Right lobe of liver (tissue), 6 donors: ENCODE data around the gene UHRF2. TPM values are rescaled to one million over a fixed set of nuclear protein-coding genes. Genes with fewer than 3 reads are reported as not detected.

Experiments used
- ATAC-seq, 4 donors: fragments of 200-7000 bp; cut with Tn5 transposase; one replicate each; pipeline ENCODE4 v1.9.1; 2020; ENCODE audit warnings: mild to moderate bottlenecking in 4 of 4, moderate library complexity in 4 of 4
- DNase-seq, 3 donors: peaks; one replicate each; pipeline ENCODE4 v3.0.0-alpha.2; 2020
- H3K27ac ChIP-seq, 3 donors: fragments of 200-600 bp; one replicate each; pipeline ENCODE4 v1.8.0; 2022
- H3K27me3 ChIP-seq, 2 donors: fragments of 200-600 bp; one replicate each; pipeline ENCODE4 v1.8.0; 2022
- H3K36me3 ChIP-seq, 4 donors: fragments of 200-600 bp; sonication (generic) in 1 of 4; one replicate each; pipeline versions ENCODE4 v1.5.1 to v1.8.0; 2017 to 2022; ENCODE audit warnings: control low read depth in 1 of 4
- H3K4me1 ChIP-seq, 4 donors: fragments of 200-600 bp; sonication (generic) in 1 of 4; one replicate each; pipeline versions ENCODE4 v1.5.1 to v1.8.0; 2017 to 2022; ENCODE audit warnings: control low read depth in 1 of 4
- H3K4me3 ChIP-seq, 3 donors: fragments of 200-600 bp; one replicate each; pipeline ENCODE4 v1.8.0; 2022
- H3K9me3 ChIP-seq, 4 donors: fragments of 200-600 bp; sonication (generic) in 1 of 4; one replicate each; pipeline versions ENCODE4 v1.5.1 to v1.8.0; 2017 to 2022; ENCODE audit warnings: control low read depth in 1 of 4
- POLR2A ChIP-seq: fragments of 450-650 bp; IDR thresholded peaks from one replicate; pipeline ENCODE4 v1.6.1; 2017; ENCODE audit warnings: antibody characterized with exemption, mild to moderate bottlenecking
- WGBS: methylation state at CpG from one replicate; pipeline ENCODE4 v1.1.6; 2018; ENCODE audit warnings: low coverage, low lambda C conversion rate; ENCODE audit not compliant: insufficient coverage; ENCODE audit errors: missing lambda C conversion rate; 5-methylcytosine and 5-hydroxymethylcytosine counted together
- intact Hi-C, 2 donors: fragments of 100-400 bp; cut with DNase I; formaldehyde crosslinking; loops; one replicate each; pipeline versions ENCODE4 v1.11.2 to v1.14.1; 2022
- total RNA-seq, 6 experiments: library from RNA; depleted of rRNA in 2 of 6; stranded (reverse); fragments of >200 nt in 2 of 6; fragmentation: NEBNext Ultra II Directional in 3 of 6; extraction: Animal tissue kit (Norgen Biotek cat#: 25700) in 3 of 6; gene quantifications; one replicate each; pipeline versions ENCODE4 v1.1.0 to v1.2.4, GENCODE V29; 2016 to 2023
- TF ChIP-seq, protein P1 (sequence below), 4 donors: fragments of 200-600 bp in 3 of 4; fragments of 450-650 bp in 1 of 4; IDR thresholded peaks; one replicate each; pipeline versions ENCODE4 v1.5.1 to v1.8.0; 2016 to 2022; ENCODE audit warnings: antibody characterized with exemption in 4 of 4, mild to moderate bottlenecking in 2 of 4
- donor health status: DM: no; HTN: yes; CAD: no.
- donor health status: DM: no; HTN: no; CAD: no.
- donor health status: DM: no; HTN: no; CAD: no.
- donor health status: DM: no; HTN: yes; CAD: no.
- donor health status: DM: no; HTN: yes; CAD: no.

Gene UHRF2
- total RNA-seq, 6 experiments from 2014 or later: 12.6 to 18.8 (median 17.1) TPM

DNA sequence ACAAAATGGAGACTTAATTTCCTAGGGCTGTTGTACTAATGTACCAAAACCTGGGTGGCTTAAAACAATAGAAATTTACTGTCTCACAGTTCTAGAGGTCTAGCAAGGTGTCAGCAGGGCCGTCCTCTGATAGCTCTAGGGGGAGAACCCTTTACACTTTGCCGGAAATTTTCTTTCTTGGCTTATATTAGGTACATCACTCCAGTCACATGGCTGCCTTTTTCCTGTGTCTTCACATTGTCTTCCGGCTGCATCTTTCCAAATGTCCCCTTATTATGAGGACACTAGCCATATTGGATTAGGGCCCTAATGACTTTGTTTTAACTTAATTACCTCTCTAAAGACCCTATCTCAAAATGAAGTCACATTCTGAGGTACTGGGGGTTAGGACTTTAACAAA lies 5.8 kb downstream of the UHRF2 start:
- Histone ChIP-seq H3K36me3 (peaks cover 0 to 3% (median 0%) of the 10 kb centered on the region in 4 donors), H3K9me3 (no peaks in the 10 kb centered on the region), H3K27me3 (no peaks in the 10 kb centered on the region), H3K27ac (no peak overlapping the region), H3K4me3 (no peak overlapping the region), H3K4me1 (peaks cover 0 to 24% (median 6%) of the 10 kb centered on the region in 4 donors)
- DNase-seq (no peak), ATAC-seq (no peak)
- 61% methylated on average over 2 of the region's 3 CpGs for WGBS
- intact Hi-C loops: no loop called here
- TF ChIP-seq, protein P1, sequence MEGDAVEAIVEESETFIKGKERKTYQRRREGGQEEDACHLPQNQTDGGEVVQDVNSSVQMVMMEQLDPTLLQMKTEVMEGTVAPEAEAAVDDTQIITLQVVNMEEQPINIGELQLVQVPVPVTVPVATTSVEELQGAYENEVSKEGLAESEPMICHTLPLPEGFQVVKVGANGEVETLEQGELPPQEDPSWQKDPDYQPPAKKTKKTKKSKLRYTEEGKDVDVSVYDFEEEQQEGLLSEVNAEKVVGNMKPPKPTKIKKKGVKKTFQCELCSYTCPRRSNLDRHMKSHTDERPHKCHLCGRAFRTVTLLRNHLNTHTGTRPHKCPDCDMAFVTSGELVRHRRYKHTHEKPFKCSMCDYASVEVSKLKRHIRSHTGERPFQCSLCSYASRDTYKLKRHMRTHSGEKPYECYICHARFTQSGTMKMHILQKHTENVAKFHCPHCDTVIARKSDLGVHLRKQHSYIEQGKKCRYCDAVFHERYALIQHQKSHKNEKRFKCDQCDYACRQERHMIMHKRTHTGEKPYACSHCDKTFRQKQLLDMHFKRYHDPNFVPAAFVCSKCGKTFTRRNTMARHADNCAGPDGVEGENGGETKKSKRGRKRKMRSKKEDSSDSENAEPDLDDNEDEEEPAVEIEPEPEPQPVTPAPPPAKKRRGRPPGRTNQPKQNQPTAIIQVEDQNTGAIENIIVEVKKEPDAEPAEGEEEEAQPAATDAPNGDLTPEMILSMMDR (IDR thresholded peaks at IDR 0.05): no peak
- no peak for TF ChIP-seq POLR2A

DNA sequence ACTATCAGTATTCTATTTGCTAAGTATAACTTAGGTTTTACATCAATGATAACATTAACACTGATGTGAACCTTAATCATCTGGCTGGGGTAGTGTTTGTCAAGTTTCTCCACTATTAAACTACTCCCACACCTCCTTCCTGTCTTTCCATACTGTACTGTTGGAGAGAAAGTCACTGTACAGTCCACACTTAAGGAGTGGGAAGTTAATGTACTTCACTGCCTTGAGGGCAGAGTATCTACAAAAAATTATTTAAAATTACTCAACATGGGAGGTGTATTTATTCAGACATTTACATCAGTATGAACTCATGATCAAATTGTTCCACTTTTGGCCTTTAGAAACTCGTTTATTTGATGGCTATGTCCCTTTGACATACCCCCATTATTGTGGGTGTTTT lies 11.9 kb downstream of the UHRF2 start:
- Histone ChIP-seq H3K27ac (no peak overlapping the region), H3K9me3 (no peaks in the 10 kb centered on the region), H3K4me1 (peaks cover 0 to 14% (median 0%) of the 10 kb centered on the region in 4 donors), H3K36me3 (peaks cover 0 to 3% (median 0%) of the 10 kb centered on the region in 4 donors), H3K27me3 (no peaks in the 10 kb centered on the region), H3K4me3 (no peak overlapping the region)
- TF ChIP-seq POLR2A: no peak
- TF ChIP-seq, protein P1 (IDR thresholded peaks at IDR 0.05): no peak
- ATAC-seq (no peak), DNase-seq (no peak)
- intact Hi-C loops: no loop called here
- WGBS: 67% methylated on average over 1 of the region's 1 CpG

DNA sequence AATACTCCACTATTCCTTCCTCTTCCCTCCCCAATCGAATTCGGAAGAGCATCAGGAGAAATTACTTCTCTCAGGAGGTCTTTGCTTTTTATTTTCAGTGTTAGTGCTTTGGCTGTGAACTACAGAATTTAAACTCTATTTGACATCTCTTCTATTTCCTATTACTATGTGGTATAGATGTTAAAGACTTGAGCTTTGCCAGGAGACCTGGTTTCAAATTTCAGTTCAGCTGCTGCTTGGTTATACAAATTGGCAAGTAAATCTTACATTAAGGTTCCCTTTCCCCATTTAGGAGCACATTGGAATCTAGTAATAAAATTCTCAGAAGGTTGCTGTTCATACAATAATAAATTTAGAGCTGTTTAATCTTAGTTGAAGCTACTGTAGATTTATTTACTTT lies 13.1 kb downstream of the UHRF2 start:
- 90% methylated on average over 2 of the region's 2 CpGs for WGBS
- Histone ChIP-seq H3K9me3 (no peaks in the 10 kb centered on the region), H3K27ac (no peak overlapping the region), H3K27me3 (no peaks in the 10 kb centered on the region), H3K36me3 (peaks cover 0 to 3% (median 0%) of the 10 kb centered on the region in 4 donors), H3K4me1 (peaks cover 0 to 8% (median 0%) of the 10 kb centered on the region in 4 donors), H3K4me3 (no peak overlapping the region)
- TF ChIP-seq, protein P1 (IDR thresholded peaks at IDR 0.05): no peak
- TF ChIP-seq POLR2A: no peak
- intact Hi-C loops: no loop called here
- ATAC-seq (no peak), DNase-seq (no peak)

DNA sequence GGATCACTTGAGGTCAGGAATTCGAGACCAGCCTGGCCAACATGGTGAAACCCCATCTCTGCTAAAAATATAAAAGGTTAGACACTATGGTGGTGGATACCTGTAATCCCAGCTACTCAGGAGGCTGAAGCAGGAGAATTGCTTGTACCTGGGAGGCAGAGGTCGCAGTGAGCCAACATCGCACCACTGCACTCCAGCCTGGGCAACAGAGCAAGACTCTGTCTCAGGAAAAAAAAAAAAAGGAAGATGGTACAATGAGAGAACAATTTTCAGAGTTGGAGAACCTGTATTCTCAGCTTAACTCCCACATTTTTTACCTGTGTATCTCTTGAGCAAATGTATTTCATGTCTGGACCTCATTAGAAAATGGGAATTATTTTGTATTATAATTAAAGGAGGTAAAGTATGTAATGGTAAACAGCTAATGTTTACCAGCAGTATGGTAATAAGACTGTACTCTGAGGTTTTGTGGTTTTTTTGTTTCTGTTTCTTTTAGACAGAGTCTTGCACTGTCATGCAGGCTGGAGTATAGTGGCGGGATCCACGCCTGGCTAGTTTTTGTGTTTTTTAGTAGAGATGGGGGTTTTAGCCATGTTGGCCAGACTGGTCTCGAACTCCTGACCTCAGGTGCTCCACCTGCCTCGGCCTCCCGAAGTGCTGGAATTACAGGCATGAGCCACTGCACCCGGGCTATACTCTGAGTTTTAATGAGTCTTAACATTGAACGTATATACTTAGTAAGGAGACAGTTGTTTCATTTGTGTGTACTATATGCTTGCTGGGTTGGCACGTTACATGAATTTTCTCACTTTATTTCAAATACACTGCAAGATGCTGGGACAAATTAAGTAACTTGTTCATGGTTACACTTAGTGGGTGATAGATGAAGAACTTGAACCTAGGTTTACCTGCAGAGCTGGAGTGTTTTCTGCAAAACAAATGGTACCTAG lies 16.2 kb downstream of the UHRF2 start:
- H3K27ac ChIP-seq: no peak overlapping the region
- H3K4me1 ChIP-seq: no peaks in the 10 kb centered on the region
- WGBS: 81% methylated on average over 10 of the region's 11 CpGs

More for the DNA sequence above, 16.2 kb downstream of the UHRF2 start:
- DNase-seq (no peak), ATAC-seq (peak in 2 of 4 donors; percentile 16 to 28)
- no peaks in the 10 kb centered on the region for H3K27me3 ChIP-seq
- H3K4me3 ChIP-seq: no peak overlapping the region
- H3K36me3 ChIP-seq: no peaks in the 10 kb centered on the region
- TF ChIP-seq, protein P1 (IDR thresholded peaks at IDR 0.05): no peak
- TF ChIP-seq POLR2A: no peak
- no peaks in the 10 kb centered on the region for H3K9me3 ChIP-seq
- intact Hi-C loops: no loop called here
